SK-N-SH (cell line): ENCODE results near the gene ADAM30. TPM values are rescaled to one million over a fixed set of nuclear protein-coding genes. Genes with fewer than 3 reads are reported as not detected.

ENCODE experiments used
- CTCF ChIA-PET: fragments of 300-600, 350-600 bp; formaldehyde crosslinking; extraction: SDS; loops from one replicate; lab custom pipeline; 2021; lab: Yijun Ruan, JAX
- POLR2A ChIA-PET: fragments of 350-600 bp; sonication (Branson Sonifier 250); formaldehyde crosslinking; extraction: SDS; loops from one replicate; lab custom pipeline; 2020; ENCODE audit warnings: antibody characterized with exemption, inconsistent platforms; lab: Yijun Ruan, JAX
- DNase-seq: peaks from one replicate; pipeline ENCODE4 v3.0.0; 2012
- H2AFZ ChIP-seq: fragments of 200-600 bp; sonication (generic); 2 replicates; pipeline ENCODE4 v1.8.1; 2016; ENCODE audit warnings: antibody characterized with exemption, mild to moderate bottlenecking, low read depth
- H3F3A ChIP-seq: fragments of 200-600 bp; sonication (generic); replicated peaks from 2 replicates; pipeline ENCODE3; 2016; ENCODE audit warnings: antibody characterized with exemption, mild to moderate bottlenecking; ENCODE audit not compliant: insufficient read depth
- H3K27ac ChIP-seq, 2 experiments: fragments of 200-500 bp in 1 of 2; fragments of 200-600 bp in 1 of 2; sonication (Bioruptor generic) in 1 of 2; sonication (generic), shearing (Covaris generic) in 1 of 2; 2 replicates each; pipeline versions ENCODE4 v1.5.1 to v1.6.1; 2014 to 2016; ENCODE audit warnings: low read depth in 2 of 2, inconsistent platforms in 1 of 2, low read length in 1 of 2, mild to moderate bottlenecking in 1 of 2, mixed read lengths in 1 of 2
- H3K27me3 ChIP-seq: fragments of 200-600 bp; sonication (generic), shearing (Covaris generic); 2 replicates; pipeline ENCODE4 v1.6.1; 2016; ENCODE audit warnings: mixed run types; ENCODE audit not compliant: insufficient read depth
- H3K36me3 ChIP-seq, 2 experiments: fragments of 200-500 bp in 1 of 2; fragments of 200-600 bp in 1 of 2; sonication (Bioruptor generic) in 1 of 2; sonication (generic) in 1 of 2; replicated peaks in 1 of 2; 2 replicates each; pipeline versions ENCODE3 to v1.5.1; 2014 to 2016; ENCODE audit warnings: low read length in 1 of 2, mild to moderate bottlenecking in 1 of 2; ENCODE audit not compliant: insufficient read depth in 2 of 2, control insufficient read depth in 1 of 2
- H3K4me1 ChIP-seq, 2 experiments: fragments of 200-500 bp in 1 of 2; fragments of 200-600 bp in 1 of 2; sonication (Bioruptor generic) in 1 of 2; sonication (generic), shearing (Covaris generic) in 1 of 2; 2 replicates each; pipeline versions ENCODE4 v1.5.1 to v1.6.1; 2014 to 2016; ENCODE audit warnings: low read depth in 1 of 2, low read length in 1 of 2, mixed run types in 1 of 2; ENCODE audit not compliant: insufficient read depth in 2 of 2, control insufficient read depth in 1 of 2
- H3K4me2 ChIP-seq: fragments of 200-600 bp; sonication (generic), shearing (Covaris generic); 2 replicates; pipeline ENCODE4 v1.6.1; 2017; ENCODE audit warnings: mixed run types
- H3K4me3 ChIP-seq, 2 experiments: fragments of 200-500 bp in 1 of 2; fragments of 200-600 bp in 1 of 2; sonication (Bioruptor generic) in 1 of 2; sonication (generic), shearing (Covaris generic) in 1 of 2; 2 replicates each; pipeline versions ENCODE4 v1.5.1 to v1.8.1; 2014 to 2016; ENCODE audit warnings: low read depth in 2 of 2, inconsistent platforms in 1 of 2, low read length in 1 of 2, mild to moderate bottlenecking in 1 of 2, mixed read lengths in 1 of 2, moderate library complexity in 1 of 2
- H3K79me2 ChIP-seq: fragments of 200-600 bp; sonication (generic); 2 replicates; pipeline ENCODE4 v1.8.1; 2017; ENCODE audit warnings: mild to moderate bottlenecking; ENCODE audit not compliant: insufficient read depth
- H3K9ac ChIP-seq: fragments of 200-600 bp; sonication (generic); 2 replicates; pipeline ENCODE4 v1.6.1; 2017; ENCODE audit warnings: mixed run types
- H3K9me2 ChIP-seq: fragments of 200-600 bp; sonication (generic); 2 replicates; pipeline ENCODE4 v1.6.1; 2017; ENCODE audit warnings: mixed run types
- H3K9me3 ChIP-seq: fragments of 200-600 bp; sonication (generic); 2 replicates; pipeline ENCODE4 v1.6.1; 2017; ENCODE audit warnings: mixed run types, mild to moderate bottlenecking, moderate library complexity
- H4K20me1 ChIP-seq: fragments of 200-600 bp; sonication (generic); 2 replicates; pipeline ENCODE4 v1.6.1; 2017; ENCODE audit warnings: mild to moderate bottlenecking, mixed run types; ENCODE audit not compliant: insufficient read depth
- ELF1 ChIP-seq: IDR thresholded peaks from 2 replicates; pipeline ENCODE4 v1.4.0; 2012
- EP300 ChIP-seq, 2 experiments: IDR thresholded peaks; 2 replicates each; pipeline versions ENCODE4 v1.4.0 to v1.6.1; 2012; ENCODE audit warnings: borderline replicate concordance in 1 of 2, low read depth in 1 of 2, low read length in 1 of 2
- EZH2phosphoT487 ChIP-seq: fragments of 200-600 bp; sonication (generic); IDR thresholded peaks from 2 replicates; pipeline ENCODE4 v1.6.1; 2017; ENCODE audit warnings: low read depth, mixed run types, mild to moderate bottlenecking, antibody characterized with exemption, moderate library complexity, borderline replicate concordance
- FOSL2 ChIP-seq: IDR thresholded peaks from 2 replicates; pipeline ENCODE4 v1.4.0; 2012; ENCODE audit warnings: low read depth, mild to moderate bottlenecking, moderate library complexity, borderline replicate concordance
- FOXJ3 ChIP-seq: sonication (generic); formaldehyde crosslinking; IDR thresholded peaks from 2 replicates; pipeline ENCODE4 v1.5.1; 2020; ENCODE audit warnings: mild to moderate bottlenecking, missing genetic modification reagents
- JUND ChIP-seq: IDR thresholded peaks from 2 replicates; pipeline ENCODE4 v1.4.0; 2012
- MAX ChIP-seq: IDR thresholded peaks from 2 replicates; pipeline ENCODE4 v1.4.0; 2012; ENCODE audit warnings: low read depth
- MEF2A ChIP-seq: IDR thresholded peaks from 2 replicates; pipeline ENCODE4 v1.4.0; 2012; ENCODE audit warnings: low read depth, borderline replicate concordance
- NFIC ChIP-seq: IDR thresholded peaks from 2 replicates; pipeline ENCODE4 v1.4.0; 2012; ENCODE audit warnings: borderline replicate concordance
- PBX3 ChIP-seq: IDR thresholded peaks from 2 replicates; pipeline ENCODE4; 2012
- RFX5 ChIP-seq: IDR thresholded peaks from 2 replicates; pipeline ENCODE4 v1.6.1; 2012; ENCODE audit warnings: mild to moderate bottlenecking, improper control_type of control experiment, low read length
- RXRA ChIP-seq: IDR thresholded peaks from 2 replicates; pipeline ENCODE4 v1.4.0; 2012; ENCODE audit warnings: low read depth, mild to moderate bottlenecking, borderline replicate concordance
- SIN3A ChIP-seq: IDR thresholded peaks from 2 replicates; pipeline ENCODE4 v1.6.1; 2012; ENCODE audit warnings: low read depth, mild to moderate bottlenecking, low read length, moderate library complexity, borderline replicate concordance
- SMC3 ChIP-seq: IDR thresholded peaks from 2 replicates; pipeline ENCODE4 v1.6.1; 2012; ENCODE audit warnings: low read depth, low read length, improper control_type of control experiment
- TEAD4 ChIP-seq: IDR thresholded peaks from 2 replicates; pipeline ENCODE4 v1.4.0; 2012; ENCODE audit warnings: mild to moderate bottlenecking, borderline replicate concordance; ENCODE audit not compliant: insufficient read depth
- YY1 ChIP-seq: IDR thresholded peaks from 2 replicates; pipeline ENCODE4 v1.4.0; 2012; ENCODE audit warnings: low read depth, mild to moderate bottlenecking
- WGBS: methylation state at CpG from one replicate; pipeline ENCODE4 v1.1.6; 2017; ENCODE audit warnings: low lambda C conversion rate; 5-methylcytosine and 5-hydroxymethylcytosine counted together
- polyA plus RNA-seq, 3 experiments: library from polyadenylated mRNA; depleted of rRNA; stranded (reverse); fragments of >200 nt; gene quantifications; 2 replicates each; pipeline ENCODE4 v1.2.3, GENCODE V29; 2012
- TF ChIP-seq, protein P1 (sequence below): fragments of 200-600 bp; sonication (generic); IDR thresholded peaks from 2 replicates; pipeline ENCODE4 v1.6.1; 2017; ENCODE audit warnings: antibody characterized with exemption, mild to moderate bottlenecking, moderate library complexity
- TF ChIP-seq, protein P2 (sequence below): fragments of 150-350 bp; IDR thresholded peaks from 2 replicates; pipeline ENCODE4 v1.6.1; 2017; ENCODE audit warnings: antibody characterized with exemption, low read length, low read depth, borderline replicate concordance
- TF ChIP-seq, protein P3 (sequence below): IDR thresholded peaks from 2 replicates; pipeline ENCODE4 v1.6.1; 2012; ENCODE audit warnings: mild to moderate bottlenecking, low read depth, low read length, moderate library complexity

The ADAM30 gene
- polyA plus RNA-seq, 1 of the 3 experiments (the other 2 are of a cell fraction), result not detected

DNA sequence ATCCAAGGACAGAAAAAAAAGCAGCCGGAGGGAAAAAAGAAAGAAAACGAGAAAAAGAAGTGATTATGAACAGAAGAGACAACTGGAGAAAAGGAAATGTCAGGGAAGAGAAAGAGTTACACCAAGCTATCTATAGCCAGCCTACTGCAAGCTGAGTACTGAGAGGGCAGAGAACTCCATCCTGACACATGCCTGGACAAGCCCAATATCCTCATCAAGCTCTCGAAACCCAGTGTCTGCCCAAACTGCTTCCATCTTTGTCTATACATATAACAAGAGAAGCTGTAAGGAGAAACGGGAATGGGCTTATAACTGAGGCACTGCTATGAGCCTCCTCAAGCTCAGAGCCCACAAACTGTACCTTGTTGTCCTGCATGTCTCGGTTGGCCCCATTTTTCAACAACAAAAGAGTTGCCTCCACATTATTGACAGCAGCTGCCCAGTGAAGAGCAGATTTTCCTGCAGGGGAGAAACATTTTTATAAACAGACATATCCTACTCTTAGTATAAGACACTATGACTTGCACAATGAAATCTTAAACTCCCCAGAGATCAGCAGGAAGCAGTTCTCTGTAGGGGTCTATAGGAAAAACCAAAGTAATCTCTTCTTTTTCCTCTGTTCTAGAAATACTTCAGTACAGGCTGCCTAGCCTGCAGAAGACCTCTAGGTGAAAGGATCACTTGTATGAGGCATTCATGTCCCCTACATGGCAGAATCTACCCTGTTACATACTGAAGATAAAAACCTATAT is 21.2 kb upstream of the ADAM30 start:
- TF ChIP-seq, protein P1, sequence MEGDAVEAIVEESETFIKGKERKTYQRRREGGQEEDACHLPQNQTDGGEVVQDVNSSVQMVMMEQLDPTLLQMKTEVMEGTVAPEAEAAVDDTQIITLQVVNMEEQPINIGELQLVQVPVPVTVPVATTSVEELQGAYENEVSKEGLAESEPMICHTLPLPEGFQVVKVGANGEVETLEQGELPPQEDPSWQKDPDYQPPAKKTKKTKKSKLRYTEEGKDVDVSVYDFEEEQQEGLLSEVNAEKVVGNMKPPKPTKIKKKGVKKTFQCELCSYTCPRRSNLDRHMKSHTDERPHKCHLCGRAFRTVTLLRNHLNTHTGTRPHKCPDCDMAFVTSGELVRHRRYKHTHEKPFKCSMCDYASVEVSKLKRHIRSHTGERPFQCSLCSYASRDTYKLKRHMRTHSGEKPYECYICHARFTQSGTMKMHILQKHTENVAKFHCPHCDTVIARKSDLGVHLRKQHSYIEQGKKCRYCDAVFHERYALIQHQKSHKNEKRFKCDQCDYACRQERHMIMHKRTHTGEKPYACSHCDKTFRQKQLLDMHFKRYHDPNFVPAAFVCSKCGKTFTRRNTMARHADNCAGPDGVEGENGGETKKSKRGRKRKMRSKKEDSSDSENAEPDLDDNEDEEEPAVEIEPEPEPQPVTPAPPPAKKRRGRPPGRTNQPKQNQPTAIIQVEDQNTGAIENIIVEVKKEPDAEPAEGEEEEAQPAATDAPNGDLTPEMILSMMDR, result no peak
- no peak for TF ChIP-seq TEAD4
- no peak for TF ChIP-seq ELF1
- no peak for TF ChIP-seq MEF2A
- TF ChIP-seq JUND, result no peak
- no peak for TF ChIP-seq EZH2phosphoT487
- TF ChIP-seq NFIC, result no peak
- TF ChIP-seq, protein P2, sequence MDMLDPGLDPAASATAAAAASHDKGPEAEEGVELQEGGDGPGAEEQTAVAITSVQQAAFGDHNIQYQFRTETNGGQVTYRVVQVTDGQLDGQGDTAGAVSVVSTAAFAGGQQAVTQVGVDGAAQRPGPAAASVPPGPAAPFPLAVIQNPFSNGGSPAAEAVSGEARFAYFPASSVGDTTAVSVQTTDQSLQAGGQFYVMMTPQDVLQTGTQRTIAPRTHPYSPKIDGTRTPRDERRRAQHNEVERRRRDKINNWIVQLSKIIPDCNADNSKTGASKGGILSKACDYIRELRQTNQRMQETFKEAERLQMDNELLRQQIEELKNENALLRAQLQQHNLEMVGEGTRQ, result no peak
- no peak for TF ChIP-seq SIN3A
- TF ChIP-seq, protein P3, sequence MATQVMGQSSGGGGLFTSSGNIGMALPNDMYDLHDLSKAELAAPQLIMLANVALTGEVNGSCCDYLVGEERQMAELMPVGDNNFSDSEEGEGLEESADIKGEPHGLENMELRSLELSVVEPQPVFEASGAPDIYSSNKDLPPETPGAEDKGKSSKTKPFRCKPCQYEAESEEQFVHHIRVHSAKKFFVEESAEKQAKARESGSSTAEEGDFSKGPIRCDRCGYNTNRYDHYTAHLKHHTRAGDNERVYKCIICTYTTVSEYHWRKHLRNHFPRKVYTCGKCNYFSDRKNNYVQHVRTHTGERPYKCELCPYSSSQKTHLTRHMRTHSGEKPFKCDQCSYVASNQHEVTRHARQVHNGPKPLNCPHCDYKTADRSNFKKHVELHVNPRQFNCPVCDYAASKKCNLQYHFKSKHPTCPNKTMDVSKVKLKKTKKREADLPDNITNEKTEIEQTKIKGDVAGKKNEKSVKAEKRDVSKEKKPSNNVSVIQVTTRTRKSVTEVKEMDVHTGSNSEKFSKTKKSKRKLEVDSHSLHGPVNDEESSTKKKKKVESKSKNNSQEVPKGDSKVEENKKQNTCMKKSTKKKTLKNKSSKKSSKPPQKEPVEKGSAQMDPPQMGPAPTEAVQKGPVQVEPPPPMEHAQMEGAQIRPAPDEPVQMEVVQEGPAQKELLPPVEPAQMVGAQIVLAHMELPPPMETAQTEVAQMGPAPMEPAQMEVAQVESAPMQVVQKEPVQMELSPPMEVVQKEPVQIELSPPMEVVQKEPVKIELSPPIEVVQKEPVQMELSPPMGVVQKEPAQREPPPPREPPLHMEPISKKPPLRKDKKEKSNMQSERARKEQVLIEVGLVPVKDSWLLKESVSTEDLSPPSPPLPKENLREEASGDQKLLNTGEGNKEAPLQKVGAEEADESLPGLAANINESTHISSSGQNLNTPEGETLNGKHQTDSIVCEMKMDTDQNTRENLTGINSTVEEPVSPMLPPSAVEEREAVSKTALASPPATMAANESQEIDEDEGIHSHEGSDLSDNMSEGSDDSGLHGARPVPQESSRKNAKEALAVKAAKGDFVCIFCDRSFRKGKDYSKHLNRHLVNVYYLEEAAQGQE, result no peak
- no peak for TF ChIP-seq PBX3
- no peak for TF ChIP-seq FOXJ3 (CRISPR knock-in tag)
- TF ChIP-seq RFX5, result no peak
- no peak for TF ChIP-seq EP300 (IDR thresholded peaks at IDR 0.05; ENCODE audit: borderline replicate concordance in 1 of 2, low read depth in 1 of 2, low read length in 1 of 2)
- no peak for TF ChIP-seq MAX
- no peak for TF ChIP-seq RXRA
- TF ChIP-seq SMC3, result no peak
- no peak for TF ChIP-seq YY1
- TF ChIP-seq FOSL2, result no peak
- TF ChIP-seq, all 33 proteins: peak for 0
- H3K79me2 ChIP-seq, result 0 out of 2 replicates have a peak, but pooled peaks cover 5% of the 10 kb centered on the region
- no peaks in the 10 kb centered on the region for H4K20me1 ChIP-seq
- CTCF ChIA-PET, result interaction anchor here (0.7 kb wide), 1 partner anchor 31 kb away, joined by 3 read pairs; no protein-coding TSS in a partner anchor
- no peaks in the 10 kb centered on the region for H3K9me2 ChIP-seq
- peaks cover 87 to 90% of the 10 kb centered on the region in 2 experiments for H3K36me3 ChIP-seq
- no peaks in the 10 kb centered on the region for H3K9me3 ChIP-seq
- no peak overlapping the region for H2AFZ ChIP-seq
- H3K4me2 ChIP-seq, result no peak overlapping the region
- H3K4me1 ChIP-seq, result no peaks in the 10 kb centered on the region
- H3K4me3 ChIP-seq, result no peak overlapping the region
- H3K27me3 ChIP-seq, result no peaks in the 10 kb centered on the region
- H3F3A ChIP-seq, result peaks cover 8% of the 10 kb centered on the region
- 91% methylated on average over 5 of the region's 5 CpGs for WGBS
- no peak for DNase-seq
- POLR2A ChIA-PET, result no interaction called here
- no peak overlapping the region; a peak in 1 of 4 replicates for H3K27ac ChIP-seq
- H3K9ac ChIP-seq, result no peak overlapping the region
